K562 (cell line): ENCODE measurements around the gene GPX5. TPM values are rescaled to one million over a fixed set of nuclear protein-coding genes. Genes with fewer than 3 reads are reported as not detected.

Source experiments
- ARHGAP35 ChIP-seq: fragments of 450-650 bp; IDR thresholded peaks from 2 replicates; pipeline ENCODE4 v1.6.1; 2018; ENCODE audit not compliant: partially characterized antibody
- CTCF ChIP-seq, 3 experiments: IDR thresholded peaks in 2 of 3; conservative IDR thresholded peaks in 1 of 3; 2 replicates each; pipeline ENCODE4 v1.5.1; 2011 to 2012; ENCODE audit warnings: low read length in 3 of 3, mild to moderate bottlenecking in 3 of 3, control low read depth in 2 of 3, improper control_type of control experiment in 1 of 3, inconsistent platforms in 1 of 3, low read depth in 1 of 3, mixed read lengths in 1 of 3, moderate library complexity in 1 of 3; ENCODE audit not compliant: insufficient read depth in 2 of 3
- E2F5 ChIP-seq: sonication (generic); formaldehyde crosslinking; IDR thresholded peaks from 2 replicates; pipeline ENCODE4 v1.8.0; 2022; ENCODE audit warnings: mild to moderate bottlenecking, missing genetic modification reagents
- GTF2A2 ChIP-seq: IDR thresholded peaks from 2 replicates; pipeline ENCODE4 v1.6.1; 2016; ENCODE audit warnings: mild to moderate bottlenecking, missing genetic modification characterization, missing compliant biosample characterization
- HCFC1 ChIP-seq: IDR thresholded peaks from 2 replicates; pipeline ENCODE4 v1.6.1; 2012; ENCODE audit warnings: low read depth, low read length, improper control_type of control experiment
- KHSRP ChIP-seq: fragments of 450-650 bp; IDR thresholded peaks from 2 replicates; pipeline ENCODE4 v1.6.1; 2017
- MEF2D ChIP-seq: conservative IDR thresholded peaks from 2 replicates; pipeline ENCODE4 v1.6.1; 2016; ENCODE audit warnings: low read depth, missing genetic modification characterization, missing compliant biosample characterization
- MTA3 ChIP-seq: fragments of 450-650 bp; formaldehyde crosslinking; IDR thresholded peaks from 2 replicates; pipeline ENCODE4 v1.6.1; 2017; ENCODE audit warnings: mild to moderate bottlenecking, borderline replicate concordance
- RNF219 ChIP-seq: fragments of 250-450 bp; sonication (Bioruptor Pico); IDR thresholded peaks from 2 replicates; pipeline ENCODE4 v1.5.0; 2022; ENCODE audit warnings: mild to moderate bottlenecking
- SP1 ChIP-seq: sonication (generic); formaldehyde crosslinking; IDR thresholded peaks from 2 replicates; pipeline ENCODE4 v1.8.1; 2022; ENCODE audit warnings: mild to moderate bottlenecking, missing genetic modification reagents
- SPI1 ChIP-seq: IDR thresholded peaks from 2 replicates; pipeline ENCODE4 v1.6.1; 2011; ENCODE audit warnings: low read depth, low read length, control low read depth, borderline replicate concordance
- STAT5B ChIP-seq: fragments of 250-450 bp; sonication (Bioruptor Pico); IDR thresholded peaks from 2 replicates; pipeline ENCODE4 v1.8.0; 2021; ENCODE audit warnings: mild to moderate bottlenecking, inconsistent platforms
- TSHZ1 ChIP-seq: fragments of 250-450 bp; sonication (Bioruptor Pico); IDR thresholded peaks from 2 replicates; pipeline ENCODE4 v1.4.0; 2020; ENCODE audit warnings: mild to moderate bottlenecking, moderate library complexity
- ZNF449 ChIP-seq: fragments of 250-450 bp; sonication (Bioruptor Pico); IDR thresholded peaks from 2 replicates; pipeline ENCODE4 v1.8.0; 2022; ENCODE audit warnings: moderate library complexity, mild to moderate bottlenecking, inconsistent platforms
- ZNF512 ChIP-seq: IDR thresholded peaks from 2 replicates; pipeline ENCODE4 v1.6.1; 2016; ENCODE audit warnings: missing genetic modification characterization, missing compliant biosample characterization
- ZNF695 ChIP-seq: fragments of 450-650 bp; formaldehyde crosslinking; IDR thresholded peaks from 2 replicates; pipeline ENCODE4 v1.4.0; 2020; ENCODE audit warnings: mild to moderate bottlenecking, moderate library complexity
- polyA plus RNA-seq, 8 experiments: library from polyadenylated mRNA; depleted of rRNA in 4 of 8; stranded (reverse) in 5 of 8; unstranded in 3 of 8; fragments of >200 nt; fragmentation: Nextera tagmentation in 2 of 8; fragmentation: Illumina TruSeq in 1 of 8; extraction: Ambion mirVana in 2 of 8; extraction: Trizol in 1 of 8; gene quantifications; 2 replicates each; pipeline versions ENCODE4 v1.2.1 to v1.2.3, GENCODE V29; 2011 to 2014; ENCODE audit warnings: inconsistent platforms in 1 of 8, missing spikeins in 1 of 8
- total RNA-seq, 7 experiments: library from RNA; depleted of rRNA in 6 of 7; stranded (reverse); fragments of >200 nt in 6 of 7; fragmentation: Illumina TruSeq in 2 of 7; extraction: Trizol in 2 of 7; gene quantifications; 2 replicates each; pipeline versions ENCODE4 v1.2.1 to v1.2.3, GENCODE V29; 2011 to 2021; ENCODE audit warnings: low replicate concordance in 1 of 7

Gene GPX5
- total and polyA plus RNA-seq, 9 of the 15 experiments (the other 6 are each of a cell fraction or from before 2014, with no cell fraction given) = 0.07 to 0.18 (median 0.15) TPM; not detected in 6

GRCh38 chr6:28553384-28553985 lies 27.8 kb downstream of the GPX5 start (continued):
- TF ChIP-seq TSHZ1 = no peak
- no peak for TF ChIP-seq ZNF695 (CRISPR knock-in tag)
- TF ChIP-seq ZNF512 (tag) = peak; percentile 77
- no peak for TF ChIP-seq SP1 (CRISPR knock-in tag)
- TF ChIP-seq GTF2A2 = no peak
- no peak for TF ChIP-seq STAT5B (CRISPR knock-in tag)
- no peak for TF ChIP-seq RNF219 (CRISPR knock-in tag)
- TF ChIP-seq MTA3 = peak; percentile 63; the same call in 1 of the 2 replicates
- 0 out of 2 replicates have a peak, but pooled peaks have one; percentile 17 for TF ChIP-seq KHSRP
- TF ChIP-seq HCFC1 = no peak
- TF ChIP-seq CTCF (IDR thresholded peaks at IDR 0.05 in 2 of 3, conservative IDR thresholded peaks at IDR 0.05 in 1 of 3; ENCODE audit: insufficient read depth in 2 of 3, low read depth in 1 of 3, low read length in 3 of 3) = no peak
- TF ChIP-seq E2F5 (CRISPR knock-in tag) = no peak
- TF ChIP-seq MEF2D (tag) = 0 out of 2 replicates have a peak, but pooled peaks have one; percentile 25
- no peak for TF ChIP-seq ZNF449 (CRISPR knock-in tag)
- no peak for TF ChIP-seq SPI1
- peak; percentile 63 for TF ChIP-seq ARHGAP35
